GM23248 (cell line): ENCODE data around the gene RWDD4.

Experiments used
- EZH2 ChIP-seq: fragments of 200-600 bp; sonication (generic); IDR thresholded peaks from 2 replicates; pipeline ENCODE4 v1.6.1; 2018; ENCODE audit warnings: antibody characterized with exemption, mild to moderate bottlenecking; ENCODE audit not compliant: insufficient read depth, poor library complexity, severe bottlenecking
- EZH2phosphoT487 ChIP-seq: fragments of 200-600 bp; sonication (generic); IDR thresholded peaks from 2 replicates; pipeline ENCODE4 v1.6.1; 2018; ENCODE audit warnings: antibody characterized with exemption, moderate library complexity, mild to moderate bottlenecking, low read depth; ENCODE audit not compliant: insufficient read depth

DNA sequence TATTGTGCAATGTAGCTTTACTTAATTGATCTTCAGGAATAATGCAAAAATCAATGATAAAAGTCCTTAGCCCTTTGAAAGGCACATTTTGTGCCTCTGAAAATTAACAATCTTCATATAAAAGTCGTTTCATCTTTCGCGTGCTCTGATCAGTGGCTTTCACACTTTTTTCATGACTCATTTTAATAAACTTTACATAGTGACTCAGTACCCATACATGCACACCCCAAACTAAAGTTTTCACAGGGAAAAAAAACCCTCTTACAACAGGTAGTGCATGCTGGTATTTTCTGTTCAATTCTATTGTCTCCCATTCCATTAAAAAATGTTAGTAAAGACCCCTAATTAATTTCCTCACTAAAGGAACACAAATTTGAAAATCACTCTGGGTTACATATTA is 21.5 kb downstream of the RWDD4 start:
- TF ChIP-seq EZH2 (no peak), EZH2phosphoT487 (no peak)
